Lower leg skin (tissue), 4 donors: ENCODE measurements around the gene RAPGEF2. TPM values are rescaled to one million over a fixed set of nuclear protein-coding genes. Genes with fewer than 3 reads are reported as not detected.

Source experiments
- DNase-seq, 2 donors: peaks; one replicate each; pipeline ENCODE4 v3.0.0-alpha.2; 2019; ENCODE audit warnings: low spot score in 2 of 2
- H3K4me3 ChIP-seq: fragments of 200-600 bp; sonication (generic); 2 replicates; pipeline ENCODE4 v1.5.1; 2017; ENCODE audit warnings: mild to moderate bottlenecking, low read depth; ENCODE audit not compliant: poor library complexity, severe bottlenecking
- CTCF ChIP-seq, 3 donors: fragments of 450-650 bp; IDR thresholded peaks; one replicate each; pipeline ENCODE4 v1.5.1; 2016; ENCODE audit warnings: antibody characterized with exemption in 3 of 3, mild to moderate bottlenecking in 3 of 3, moderate library complexity in 2 of 3
- POLR2A ChIP-seq, 2 donors: fragments of 450-650 bp; IDR thresholded peaks; one replicate each; pipeline ENCODE4 v1.6.1; 2016 to 2017; ENCODE audit warnings: antibody characterized with exemption in 2 of 2, mild to moderate bottlenecking in 1 of 2, moderate library complexity in 1 of 2
- WGBS, 2 donors: methylation state at CpG; one replicate each; pipeline ENCODE4 v1.1.5; 2018; 5-methylcytosine and 5-hydroxymethylcytosine counted together
- intact Hi-C: fragments of 100-400 bp; cut with DNase I; formaldehyde crosslinking; loops from one replicate; pipeline ENCODE4 v1.15.0; 2023; ENCODE audit warnings: low total_unique reads
- total RNA-seq, 4 donors: library from RNA; depleted of rRNA; stranded (reverse); fragments of >200 nt; gene quantifications; one replicate each; pipeline ENCODE4 v1.1.0, GENCODE V29; 2016

The RAPGEF2 gene
- total RNA-seq, 4 donors from 2014 or later: 38.3 to 51.7 (median 40.4) TPM

- H3K4me3 ChIP-seq: no peak overlapping the region
- TF ChIP-seq POLR2A (IDR thresholded peaks at IDR 0.05) (no peak), CTCF (IDR thresholded peaks at IDR 0.05) (no peak)
- intact Hi-C loops: no loop called here
- WGBS, 2 donors: 97 to 100% methylated on average over 1 of the region's 1 CpG
- DNase-seq: no peak
These were observed 117.0 kb downstream of the RAPGEF2 start for GRCh38 chr4:159219862-159220261.

- DNase-seq: no peak
- H3K4me3 ChIP-seq: no peak overlapping the region
- no peak for TF ChIP-seq CTCF (IDR thresholded peaks at IDR 0.05)
- TF ChIP-seq POLR2A (IDR thresholded peaks at IDR 0.05): no peak
- intact Hi-C loops: no loop called here
- 82 to 92% methylated on average over 5 of the region's 5 CpGs for whole genome bisulfite sequencing, 2 donors
These were observed 117.5 kb downstream of the RAPGEF2 start for GRCh38 chr4:159220353-159220752.

- intact Hi-C loops: no loop called here
- WGBS, 2 donors: 92 to 96% methylated on average over 3 of the region's 3 CpGs
- no peak for DNase-seq
- no peak for TF ChIP-seq CTCF (IDR thresholded peaks at IDR 0.05)
- no peak for TF ChIP-seq POLR2A (IDR thresholded peaks at IDR 0.05)
- H3K4me3 ChIP-seq: no peak overlapping the region
These were observed 118.4 kb downstream of the RAPGEF2 start for GRCh38 chr4:159221280-159221679.

- DNase-seq: no peak
- 85 to 93% methylated on average over 4 of the region's 4 CpGs for WGBS, 2 donors
- H3K4me3 ChIP-seq: no peak overlapping the region
- intact Hi-C loops: no loop called here
- TF ChIP-seq CTCF (IDR thresholded peaks at IDR 0.05) (no peak), POLR2A (IDR thresholded peaks at IDR 0.05) (no peak)
These were observed 119.2 kb downstream of the RAPGEF2 start for GRCh38 chr4:159222043-159222552.

GRCh38 chr4:159224408-159224807 is 121.5 kb downstream of the RAPGEF2 start:
- WGBS, 2 donors: 87 to 98% methylated on average over 3 of the region's 3 CpGs
- intact Hi-C loops: no loop called here
- DNase-seq: no peak
- no peak overlapping the region for H3K4me3 ChIP-seq
- TF ChIP-seq CTCF (IDR thresholded peaks at IDR 0.05) (no peak), POLR2A (IDR thresholded peaks at IDR 0.05) (no peak)

GRCh38 chr4:159227378-159227777 is 124.5 kb downstream of the RAPGEF2 start:
- DNase-seq: no peak
- intact Hi-C loops: no loop called here
- H3K4me3 ChIP-seq: no peak overlapping the region
- TF ChIP-seq CTCF (IDR thresholded peaks at IDR 0.05) (no peak), POLR2A (IDR thresholded peaks at IDR 0.05) (no peak)
- WGBS, 2 donors: 27 to 46% methylated on average over 3 of the region's 3 CpGs
